Psoas muscle (tissue), 8 donors: ENCODE measurements around the gene SLC3A2. TPM values are rescaled to one million over a fixed set of nuclear protein-coding genes. Genes with fewer than 3 reads are reported as not detected.

Experiments used
- ATAC-seq, 4 donors: fragments of 200-7000 bp; cut with Tn5 transposase; one replicate each; pipeline ENCODE4 v1.9.1; 2020; ENCODE audit warnings: moderate library complexity in 3 of 4, mild to moderate bottlenecking in 2 of 4
- DNase-seq, 2 donors: peaks; one replicate each; pipeline ENCODE4 v3.0.0-alpha.2; 2020
- H3K27ac ChIP-seq: fragments of 200-600 bp; one replicate; pipeline ENCODE4 v1.8.0; 2022
- H3K27me3 ChIP-seq, 3 donors: fragments of 200-600 bp in 1 of 3; one replicate each; pipeline versions ENCODE4 v1.6.1 to v1.8.0; 2013 to 2022; ENCODE audit warnings: low read length in 2 of 3, mild to moderate bottlenecking in 2 of 3, moderate library complexity in 1 of 3; ENCODE audit not compliant: insufficient read depth in 3 of 3
- H3K36me3 ChIP-seq, 2 donors: fragments of 200-600 bp in 1 of 2; one replicate each; pipeline versions ENCODE4 v1.6.1 to v1.8.0; 2013 to 2022; ENCODE audit warnings: low read depth in 1 of 2, mild to moderate bottlenecking in 1 of 2, moderate library complexity in 1 of 2; ENCODE audit not compliant: insufficient read depth in 1 of 2
- H3K4me1 ChIP-seq: fragments of 200-600 bp; one replicate; pipeline ENCODE4 v1.8.0; 2022
- H3K4me3 ChIP-seq: fragments of 200-600 bp; one replicate; pipeline ENCODE4 v1.8.0; 2022; ENCODE audit warnings: mild to moderate bottlenecking
- H3K9me3 ChIP-seq: fragments of 200-600 bp; one replicate; pipeline ENCODE4 v1.8.0; 2022
- WGBS, 3 donors: extraction: QIAGEN DNeasy Blood & Tissue Kit; methylation state at CpG; one replicate each; pipeline versions ENCODE4 v1.1.6 to v1.1.7; 2013; 5-methylcytosine and 5-hydroxymethylcytosine counted together
- intact Hi-C, 2 donors: fragments of 100-400 bp; cut with DNase I; formaldehyde crosslinking; loops; one replicate each; pipeline versions ENCODE4 v1.11.0 to v1.14.2; 2022
- polyA plus RNA-seq, 3 donors: library from polyadenylated mRNA; stranded (reverse); fragments of 200-250 nt; gene quantifications; one replicate each; pipeline ENCODE4 v1.2.3, GENCODE V29; 2013
- total RNA-seq, 4 donors: library from RNA; stranded (reverse); fragmentation: NEBNext Ultra II Directional in 2 of 4; extraction: Animal tissue kit (Norgen Biotek cat#: 25700) in 2 of 4; gene quantifications; one replicate each; pipeline versions ENCODE4 v1.2.1 to v1.2.4, GENCODE V29; 2021 to 2023
- TF ChIP-seq, protein P1 (sequence below): fragments of 200-600 bp; IDR thresholded peaks from one replicate; pipeline ENCODE4 v1.8.0; 2022; ENCODE audit warnings: antibody characterized with exemption
- donor health status: healthy with polysubstance abuse.
- donor health status: DM: no; HTN: no; CAD: no; lungs with moderate emphysema.
- donor health status: Bipolar disorder and iron deficiency.
- donor health status: healthy.
- donor health status: DM: yes; HTN: yes; CAD: no.
- donor health status: DM: no; HTN: no; CAD: no.
- donor health status: DM: no; HTN: no; CAD: no.
- donor health status: DM: yes; HTN: yes; CAD: no.

The SLC3A2 gene
- total and polyA plus RNA-seq, 7 donors, result 62.6 to 374 (median 163) TPM

DNA sequence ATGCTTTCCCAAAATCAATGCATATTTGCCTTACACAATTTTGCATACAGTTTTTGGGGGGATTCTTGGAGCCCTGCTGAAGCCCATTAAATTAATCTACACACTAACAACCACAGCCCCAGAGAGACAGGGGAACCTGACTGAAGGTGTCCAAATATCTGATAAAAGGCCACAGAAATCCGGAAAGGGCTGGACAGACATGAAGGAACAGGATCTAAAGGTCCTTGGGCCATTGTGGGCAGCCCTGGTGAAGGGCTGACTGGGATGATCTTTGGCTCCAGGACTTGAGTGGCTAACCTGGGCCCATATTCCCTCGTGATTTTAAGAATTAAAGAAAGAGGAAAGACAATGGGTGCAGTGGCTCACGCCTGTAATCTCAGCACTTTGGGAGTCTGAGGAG, 34.5 kb upstream of the SLC3A2 start:
- H3K4me3 ChIP-seq, result no peak overlapping the region
- H3K9me3 ChIP-seq, result no peaks in the 10 kb centered on the region
- no peaks in the 10 kb centered on the region for H3K27me3 ChIP-seq
- H3K4me1 ChIP-seq, result peaks cover 7% of the 10 kb centered on the region
- ATAC-seq (no peak), DNase-seq (no peak)
- TF ChIP-seq, protein P1, sequence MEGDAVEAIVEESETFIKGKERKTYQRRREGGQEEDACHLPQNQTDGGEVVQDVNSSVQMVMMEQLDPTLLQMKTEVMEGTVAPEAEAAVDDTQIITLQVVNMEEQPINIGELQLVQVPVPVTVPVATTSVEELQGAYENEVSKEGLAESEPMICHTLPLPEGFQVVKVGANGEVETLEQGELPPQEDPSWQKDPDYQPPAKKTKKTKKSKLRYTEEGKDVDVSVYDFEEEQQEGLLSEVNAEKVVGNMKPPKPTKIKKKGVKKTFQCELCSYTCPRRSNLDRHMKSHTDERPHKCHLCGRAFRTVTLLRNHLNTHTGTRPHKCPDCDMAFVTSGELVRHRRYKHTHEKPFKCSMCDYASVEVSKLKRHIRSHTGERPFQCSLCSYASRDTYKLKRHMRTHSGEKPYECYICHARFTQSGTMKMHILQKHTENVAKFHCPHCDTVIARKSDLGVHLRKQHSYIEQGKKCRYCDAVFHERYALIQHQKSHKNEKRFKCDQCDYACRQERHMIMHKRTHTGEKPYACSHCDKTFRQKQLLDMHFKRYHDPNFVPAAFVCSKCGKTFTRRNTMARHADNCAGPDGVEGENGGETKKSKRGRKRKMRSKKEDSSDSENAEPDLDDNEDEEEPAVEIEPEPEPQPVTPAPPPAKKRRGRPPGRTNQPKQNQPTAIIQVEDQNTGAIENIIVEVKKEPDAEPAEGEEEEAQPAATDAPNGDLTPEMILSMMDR, result no peak
- peaks cover 0 to 3% of the 10 kb centered on the region in 2 donors for H3K36me3 ChIP-seq
- 90 to 94% (median 92%) methylated on average over 3 of the region's 3 CpGs for WGBS, 3 donors
- intact Hi-C loops, result no loop called here
- H3K27ac ChIP-seq, result no peak overlapping the region

DNA sequence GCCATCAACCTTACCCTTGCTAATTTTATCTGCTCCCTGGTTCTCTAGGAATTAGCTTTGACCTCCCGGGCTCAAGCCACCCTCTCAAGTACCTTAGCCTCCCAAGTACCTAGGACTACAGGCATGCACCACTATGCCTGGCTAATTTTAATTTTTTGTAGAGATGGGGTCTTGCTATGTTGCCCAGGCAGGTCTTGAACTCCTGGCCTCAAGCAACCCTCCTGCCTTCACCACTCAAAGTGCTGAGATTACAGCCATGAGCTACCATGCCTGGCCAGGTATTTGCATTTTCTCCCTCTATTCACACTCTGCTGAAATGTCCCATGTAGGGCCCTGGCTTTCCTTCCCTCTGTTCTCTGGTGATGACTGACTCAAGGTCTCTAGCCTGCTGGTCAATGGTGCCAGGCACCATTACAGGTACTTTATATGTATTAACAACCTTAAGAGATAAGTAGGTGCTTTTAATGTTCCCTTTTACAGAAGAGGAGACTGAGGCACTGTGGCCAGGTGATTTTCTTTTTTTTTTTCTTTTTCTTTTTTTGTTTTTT, 32.9 kb upstream of the SLC3A2 start:
- Histone ChIP-seq H3K27ac (no peak overlapping the region), H3K27me3 (no peaks in the 10 kb centered on the region), H3K9me3 (no peaks in the 10 kb centered on the region), H3K4me3 (no peak overlapping the region), H3K4me1 (peaks cover under 1% of the 10 kb centered on the region), H3K36me3 (peaks cover under 1 to 20% of the 10 kb centered on the region in 2 donors)
- DNase-seq (no peak), ATAC-seq (no peak)
- WGBS, 3 donors, result 89 to 100% (median 95%) methylated on average over 1 of the region's 1 CpG
- intact Hi-C loops, result no loop called here
- TF ChIP-seq, protein P1, result no peak

DNA sequence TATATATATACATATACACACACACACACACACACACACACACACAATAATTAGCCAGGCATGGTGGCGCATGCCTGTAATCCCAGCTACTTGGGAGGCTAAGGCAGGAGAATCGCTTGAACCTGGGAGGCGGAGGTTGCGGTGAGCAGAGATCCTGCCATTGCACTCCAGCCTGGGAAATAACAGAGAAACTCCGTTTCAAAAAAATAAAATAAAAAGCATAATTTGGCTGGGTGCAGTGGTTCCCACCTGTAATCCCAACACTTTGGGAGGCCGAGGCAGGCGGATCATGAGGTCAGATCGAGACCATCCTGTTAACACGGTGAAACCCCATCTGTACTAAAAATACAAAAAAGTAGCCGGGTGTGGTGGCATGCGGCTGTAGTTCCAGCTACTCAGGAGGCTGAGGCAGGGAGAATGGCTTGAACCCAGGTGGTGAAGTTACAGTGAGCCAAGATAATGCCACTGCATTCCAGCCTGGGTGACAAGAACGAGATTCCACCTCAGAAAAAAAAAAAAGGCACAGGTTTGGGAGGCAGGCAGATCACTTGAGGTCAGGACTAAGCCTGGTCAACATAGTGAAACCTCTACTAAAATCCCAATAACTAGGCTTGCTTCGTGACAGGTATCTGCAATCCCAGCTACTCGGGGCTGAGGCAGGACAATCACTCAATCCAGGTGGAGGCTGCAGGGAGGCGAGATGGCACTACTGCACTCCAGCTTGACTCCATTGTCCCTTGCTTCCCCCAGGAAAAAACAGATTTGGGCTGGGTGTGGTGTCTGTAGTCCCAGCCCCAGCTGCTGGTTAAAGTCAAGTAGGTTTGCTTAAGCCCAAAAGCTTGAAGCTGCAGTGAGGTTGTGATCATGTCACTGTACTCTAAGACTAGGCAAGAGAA, 29.5 kb upstream of the SLC3A2 start:
- Histone ChIP-seq H3K27ac (peak overlapping the region; percentile 34), H3K4me1 (peaks cover 16% of the 10 kb centered on the region), H3K36me3 (peaks cover 14 to 43% of the 10 kb centered on the region in 2 donors), H3K4me3 (no peak overlapping the region), H3K9me3 (no peaks in the 10 kb centered on the region), H3K27me3 (no peaks in the 10 kb centered on the region)
- no peak for ATAC-seq
- 51 to 59% (median 53%) methylated on average over 14 to 15 of the region's 15 CpGs for WGBS, 3 donors
- TF ChIP-seq, protein P1, result no peak
- intact Hi-C loops, result loop anchor here in 1 of 2 donors (1.0 to 10.0 kb wide), 2 partner anchors 8 to 276 kb away; partner anchors contain the start of gene EEF1G
- no peak for DNase-seq

DNA sequence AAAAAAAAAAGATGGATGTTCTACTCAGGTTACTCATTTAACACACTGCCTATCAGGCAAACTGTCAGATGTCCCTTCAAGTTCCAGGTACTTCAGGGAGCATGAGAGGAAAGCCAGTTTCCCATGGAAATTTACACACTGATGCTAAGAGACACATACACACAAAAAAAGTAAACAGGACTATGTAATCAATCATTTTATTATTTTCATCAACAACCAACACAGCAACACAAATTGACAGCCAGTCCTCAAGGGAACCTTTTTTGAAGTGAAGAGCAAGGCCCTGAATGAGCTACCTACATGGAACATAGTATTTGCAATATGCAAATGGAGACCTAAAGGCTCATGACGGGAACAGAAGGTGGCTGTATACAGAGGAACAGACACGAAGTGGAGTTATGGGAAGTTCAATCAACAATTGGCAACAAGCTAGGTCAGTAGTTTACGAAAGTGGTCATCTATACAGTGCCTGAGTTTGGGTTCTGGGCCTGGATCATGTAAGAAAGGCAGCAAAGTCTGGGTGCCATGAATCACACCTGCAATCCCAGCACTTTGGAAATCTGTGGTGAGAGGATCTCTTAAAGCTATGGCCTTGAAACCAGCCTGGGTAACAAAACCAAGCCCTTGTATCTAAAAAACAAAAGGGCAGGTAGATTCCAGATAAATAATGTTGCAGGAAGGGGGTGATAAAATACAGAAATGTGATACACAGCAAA, 28.7 kb upstream of the SLC3A2 start:
- intact Hi-C loops, result loop anchor here in 1 of 2 donors (1.0 to 10.0 kb wide), 2 partner anchors 9 to 277 kb away; partner anchors contain the start of gene EEF1G
- DNase-seq (no peak), ATAC-seq (no peak)
- Histone ChIP-seq H3K9me3 (no peaks in the 10 kb centered on the region), H3K27me3 (no peaks in the 10 kb centered on the region), H3K4me3 (no peak overlapping the region), H3K4me1 (peaks cover 23% of the 10 kb centered on the region), H3K36me3 (peaks cover 14 to 43% of the 10 kb centered on the region in 2 donors), H3K27ac (no peak overlapping the region)
- 35 to 64% (median 53%) methylated on average over 3 of the region's 3 CpGs for WGBS, 3 donors
- TF ChIP-seq, protein P1, result no peak
